Osteoblast (primary cell): ENCODE measurements around the gene TAF7. TPM values are rescaled to one million over a fixed set of nuclear protein-coding genes. Genes with fewer than 3 reads are reported as not detected.

ENCODE experiments used
- DNase-seq: peaks from one replicate; pipeline ENCODE4 v3.0.0; 2011; ENCODE audit warnings: low spot score, mixed read lengths; ENCODE audit not compliant: insufficient read length; ENCODE audit errors: missing footprints
- H2AFZ ChIP-seq: 2 replicates; pipeline ENCODE4 v1.6.0; 2011; ENCODE audit warnings: mild to moderate bottlenecking, low read length
- H3K27ac ChIP-seq: 2 replicates; pipeline ENCODE4 v1.5.1; 2011; ENCODE audit warnings: mild to moderate bottlenecking, low read depth, low read length, moderate library complexity
- H3K27me3 ChIP-seq: 2 replicates; pipeline ENCODE4 v1.6.0; 2012; ENCODE audit warnings: mild to moderate bottlenecking, control low read depth, inconsistent platforms, low read length, moderate library complexity; ENCODE audit not compliant: insufficient read depth
- H3K36me3 ChIP-seq: 2 replicates; pipeline ENCODE4 v1.5.1; 2011; ENCODE audit warnings: mild to moderate bottlenecking, low read length, control low read depth, moderate library complexity; ENCODE audit not compliant: insufficient read depth
- H3K4me1 ChIP-seq: 2 replicates; pipeline ENCODE4 v1.5.1; 2011; ENCODE audit warnings: mild to moderate bottlenecking, low read length, control low read depth, moderate library complexity; ENCODE audit not compliant: insufficient read depth
- H3K4me2 ChIP-seq: 2 replicates; pipeline ENCODE4 v1.6.0; 2011; ENCODE audit warnings: mild to moderate bottlenecking, low read length; ENCODE audit not compliant: insufficient read depth
- H3K4me3 ChIP-seq: fragments of 200-600 bp; sonication (generic); 3 replicates; pipeline ENCODE4 v1.5.1; 2012; ENCODE audit warnings: mild to moderate bottlenecking, low read length, inconsistent platforms; ENCODE audit not compliant: insufficient read depth
- H3K79me2 ChIP-seq: 2 replicates; pipeline ENCODE4 v1.6.0; 2012; ENCODE audit warnings: mild to moderate bottlenecking, low read length, control low read depth, inconsistent platforms; ENCODE audit not compliant: insufficient read depth
- H3K9me3 ChIP-seq: 2 replicates; pipeline ENCODE4 v1.5.1; 2011; ENCODE audit warnings: low read depth, low read length, control low read depth
- H4K20me1 ChIP-seq: 2 replicates; pipeline ENCODE4 v1.6.0; 2012; ENCODE audit warnings: mild to moderate bottlenecking, low read length, control low read depth; ENCODE audit not compliant: insufficient read depth
- total RNA-seq: library from RNA; depleted of rRNA; stranded (reverse); fragments of >200 nt; gene quantifications from 2 replicates; pipeline ENCODE4 v1.2.3, GENCODE V29; 2012
- TF ChIP-seq, protein P1 (sequence below): IDR thresholded peaks from 2 replicates; pipeline ENCODE4 v1.5.1; 2011; ENCODE audit warnings: mild to moderate bottlenecking, low read depth, low read length, moderate library complexity; ENCODE audit errors: extremely low read depth

Gene TAF7, protein sequence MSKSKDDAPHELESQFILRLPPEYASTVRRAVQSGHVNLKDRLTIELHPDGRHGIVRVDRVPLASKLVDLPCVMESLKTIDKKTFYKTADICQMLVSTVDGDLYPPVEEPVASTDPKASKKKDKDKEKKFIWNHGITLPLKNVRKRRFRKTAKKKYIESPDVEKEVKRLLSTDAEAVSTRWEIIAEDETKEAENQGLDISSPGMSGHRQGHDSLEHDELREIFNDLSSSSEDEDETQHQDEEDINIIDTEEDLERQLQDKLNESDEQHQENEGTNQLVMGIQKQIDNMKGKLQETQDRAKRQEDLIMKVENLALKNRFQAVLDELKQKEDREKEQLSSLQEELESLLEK
- 44.2 and 48.1 TPM in 2 replicates for total RNA-seq

DNA sequence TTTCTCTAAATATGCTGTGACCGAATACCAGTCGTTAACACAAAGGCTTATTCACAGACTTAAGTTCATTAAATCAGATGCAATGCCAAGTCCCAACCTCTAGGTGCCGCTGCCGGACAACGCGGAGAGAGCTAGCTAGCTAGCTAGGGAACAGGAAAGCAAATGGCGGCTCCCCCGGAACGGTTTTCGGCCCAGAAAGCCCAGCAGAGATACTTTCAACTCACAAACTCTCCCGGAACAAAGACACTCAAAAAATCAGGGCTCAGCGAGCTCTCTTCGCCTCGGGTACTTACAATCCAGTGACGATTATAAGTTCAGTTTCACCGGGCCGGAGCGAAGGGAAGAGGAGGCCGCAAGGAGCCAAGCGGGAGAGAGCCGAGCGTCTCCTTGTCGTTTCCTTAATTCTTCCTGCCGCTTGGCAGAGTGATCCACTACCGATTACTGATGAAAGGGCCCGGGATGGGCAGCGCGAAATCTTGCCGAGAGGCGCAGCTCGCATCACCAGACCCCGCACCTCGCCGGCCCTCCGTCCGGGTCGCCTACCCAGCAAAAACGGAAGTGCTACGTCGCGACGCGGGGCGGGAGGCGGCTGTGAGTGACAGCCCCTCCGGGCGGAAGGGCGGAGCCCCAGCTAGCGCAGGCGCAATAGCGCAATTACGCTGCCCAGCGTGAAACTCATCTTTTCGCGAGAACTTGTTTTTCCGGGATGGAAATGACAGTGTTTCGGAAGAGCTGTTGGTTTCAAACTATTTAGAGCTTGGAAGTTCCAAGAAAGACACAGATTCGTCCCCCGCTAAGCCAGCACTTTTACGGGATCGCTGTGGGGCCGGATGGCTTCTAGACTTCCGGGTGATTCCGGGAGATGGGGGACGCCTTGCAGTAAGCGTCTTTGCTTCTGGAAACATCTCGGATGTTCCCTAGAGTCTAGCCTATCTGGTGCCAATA is at the start of gene TAF7:
TAF7 (minus strand) TSS at position 560 of the 945 bp plus-strand sequence. CDS start 740 bp downstream, outside the sequence.
- Histone ChIP-seq H3K4me2 (peak within 1 kb of the TSS; percentile 94), H2AFZ (peak within 1 kb of the TSS; percentile 94), H3K27me3 (no peaks in the 10 kb centered on the region), H3K4me1 (peaks cover 4% of the 10 kb centered on the region), H3K4me3 (peak within 1 kb of the TSS; percentile 90), H4K20me1 (peaks cover 20% of the 10 kb centered on the region), H3K36me3 (peaks cover 37% of the 10 kb centered on the region), H3K27ac (peak within 1 kb of the TSS; percentile 98), H3K9me3 (peaks cover 25% of the 10 kb centered on the region), H3K79me2 (peaks cover 37% of the 10 kb centered on the region)
- TF ChIP-seq, protein P1, sequence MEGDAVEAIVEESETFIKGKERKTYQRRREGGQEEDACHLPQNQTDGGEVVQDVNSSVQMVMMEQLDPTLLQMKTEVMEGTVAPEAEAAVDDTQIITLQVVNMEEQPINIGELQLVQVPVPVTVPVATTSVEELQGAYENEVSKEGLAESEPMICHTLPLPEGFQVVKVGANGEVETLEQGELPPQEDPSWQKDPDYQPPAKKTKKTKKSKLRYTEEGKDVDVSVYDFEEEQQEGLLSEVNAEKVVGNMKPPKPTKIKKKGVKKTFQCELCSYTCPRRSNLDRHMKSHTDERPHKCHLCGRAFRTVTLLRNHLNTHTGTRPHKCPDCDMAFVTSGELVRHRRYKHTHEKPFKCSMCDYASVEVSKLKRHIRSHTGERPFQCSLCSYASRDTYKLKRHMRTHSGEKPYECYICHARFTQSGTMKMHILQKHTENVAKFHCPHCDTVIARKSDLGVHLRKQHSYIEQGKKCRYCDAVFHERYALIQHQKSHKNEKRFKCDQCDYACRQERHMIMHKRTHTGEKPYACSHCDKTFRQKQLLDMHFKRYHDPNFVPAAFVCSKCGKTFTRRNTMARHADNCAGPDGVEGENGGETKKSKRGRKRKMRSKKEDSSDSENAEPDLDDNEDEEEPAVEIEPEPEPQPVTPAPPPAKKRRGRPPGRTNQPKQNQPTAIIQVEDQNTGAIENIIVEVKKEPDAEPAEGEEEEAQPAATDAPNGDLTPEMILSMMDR: peak; percentile 96
- DNase-seq: peak; percentile 93

DNA sequence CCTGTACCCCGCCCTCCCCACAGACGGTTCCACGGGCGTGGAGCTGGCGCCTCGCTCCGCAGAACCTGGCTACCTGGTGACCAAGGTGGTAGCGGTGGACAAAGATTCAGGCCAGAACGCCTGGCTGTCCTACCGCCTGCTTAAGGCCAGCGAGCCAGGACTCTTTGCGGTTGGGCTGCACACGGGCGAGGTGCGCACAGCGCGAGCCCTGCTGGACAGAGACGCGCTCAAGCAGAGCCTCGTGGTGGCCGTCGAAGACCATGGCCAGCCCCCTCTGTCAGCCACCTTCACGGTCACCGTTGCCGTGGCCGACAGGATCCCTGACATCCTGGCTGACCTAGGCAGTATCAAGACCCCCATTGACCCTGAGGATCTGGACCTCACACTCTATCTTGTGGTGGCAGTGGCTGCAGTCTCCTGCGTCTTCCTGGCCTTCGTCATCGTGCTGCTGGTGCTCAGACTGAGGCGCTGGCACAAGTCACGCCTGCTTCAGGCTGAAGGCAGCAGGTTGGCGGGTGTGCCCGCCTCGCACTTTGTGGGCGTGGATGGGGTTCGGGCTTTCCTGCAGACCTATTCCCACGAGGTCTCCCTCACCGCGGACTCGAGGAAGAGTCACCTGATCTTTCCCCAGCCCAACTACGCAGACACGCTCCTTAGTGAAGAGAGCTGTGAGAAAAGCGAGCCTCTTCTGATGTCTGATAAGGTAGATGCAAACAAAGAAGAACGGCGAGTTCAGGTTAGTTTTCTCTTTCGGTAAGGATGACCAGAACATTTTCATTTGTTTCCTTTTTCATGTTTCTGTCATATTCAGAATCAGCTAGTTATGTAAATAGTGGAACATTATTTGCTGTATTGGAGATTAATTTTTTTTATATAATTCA is 45.7 kb upstream of the TAF7 start:
- Histone ChIP-seq H2AFZ (no peak overlapping the region), H3K9me3 (peaks cover 30% of the 10 kb centered on the region)
- TF ChIP-seq, protein P1: no peak

DNA sequence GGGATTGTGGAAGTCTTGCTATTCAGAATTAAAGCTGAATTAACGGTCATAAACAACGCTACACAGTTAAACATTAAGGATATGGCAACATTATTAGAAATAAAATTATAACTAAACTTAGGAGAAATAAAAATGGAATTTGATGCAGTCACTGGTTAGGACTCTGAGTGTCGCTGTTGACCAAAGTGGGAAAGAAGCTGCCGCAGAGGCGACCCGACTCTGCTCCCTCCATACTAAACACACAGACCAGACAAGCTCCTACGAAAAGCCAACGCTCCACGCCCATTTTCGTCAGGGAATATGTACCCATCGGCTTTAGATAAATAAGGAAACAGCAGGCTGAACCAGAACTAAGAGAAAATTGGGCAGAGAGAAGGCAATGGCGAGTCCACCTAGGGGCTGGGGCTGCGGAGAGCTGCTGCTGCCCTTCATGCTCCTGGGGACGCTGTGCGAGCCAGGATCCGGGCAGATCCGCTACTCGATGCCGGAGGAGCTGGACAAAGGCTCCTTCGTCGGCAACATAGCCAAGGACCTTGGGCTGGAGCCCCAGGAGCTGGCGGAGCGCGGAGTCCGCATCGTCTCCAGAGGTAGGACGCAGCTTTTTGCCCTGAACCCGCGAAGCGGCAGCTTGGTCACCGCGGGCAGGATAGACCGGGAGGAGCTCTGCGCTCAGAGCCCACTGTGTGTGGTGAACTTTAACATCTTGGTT is 43.5 kb upstream of the TAF7 start, which contains the start of gene PCDHGA5:
PCDHGA5 (plus strand) TSS at position 211 of the 709 bp plus-strand sequence; CDS start at position 380, 169 bp downstream.
- no peaks in the 10 kb centered on the region for H3K4me1 ChIP-seq
- peaks cover 33% of the 10 kb centered on the region for H3K9me3 ChIP-seq
- TF ChIP-seq, protein P1: peak; percentile 27
- no peaks in the 10 kb centered on the region for H4K20me1 ChIP-seq
- H2AFZ ChIP-seq: no peak within 1 kb of the TSS
- no peaks in the 10 kb centered on the region for H3K36me3 ChIP-seq
- H3K4me3 ChIP-seq: peak within 1 kb of the TSS; percentile 53
- H3K27ac ChIP-seq: no peak within 1 kb of the TSS
- no peaks in the 10 kb centered on the region for H3K79me2 ChIP-seq
- no peak for DNase-seq
- H3K4me2 ChIP-seq: peak within 1 kb of the TSS; percentile 36
- H3K27me3 ChIP-seq: peaks cover 64% of the 10 kb centered on the region

More for the DNA sequence above, 45.7 kb upstream of the TAF7 start:
- Histone ChIP-seq H3K27me3 (peaks cover 56% of the 10 kb centered on the region), H3K27ac (no peak overlapping the region), H3K79me2 (no peaks in the 10 kb centered on the region), H4K20me1 (no peaks in the 10 kb centered on the region), H3K36me3 (no peaks in the 10 kb centered on the region), H3K4me2 (no peak overlapping the region), H3K4me1 (no peaks in the 10 kb centered on the region), H3K4me3 (no peak overlapping the region)
- DNase-seq: no peak
